ENCODE data around the gene LIN9.
"Not testable (repeated sequence)": the region's sequence is repeated elsewhere in the genome, so short reads cannot be mapped to it uniquely, and the experiment has no call there.

DNA sequence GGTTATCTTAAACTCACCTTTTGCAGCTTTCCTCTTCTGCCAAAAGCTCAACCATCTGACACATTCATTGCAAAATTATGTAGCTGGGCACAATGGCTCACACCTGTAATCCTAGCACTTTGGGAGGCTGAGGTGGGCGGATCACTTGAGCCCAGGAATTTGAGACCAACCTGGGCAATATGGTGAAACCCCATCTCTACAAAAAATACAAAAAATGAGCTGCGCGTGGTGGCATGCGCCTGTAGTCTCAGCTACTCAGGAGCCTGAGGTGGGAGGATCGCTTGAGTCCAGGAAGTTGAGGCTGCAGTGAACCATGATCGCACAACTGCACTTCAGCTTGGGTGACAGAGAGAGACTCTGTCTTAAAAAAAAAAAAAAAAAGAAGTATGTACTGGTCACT lies 106.3 kb downstream of the LIN9 start:
- TF ChIP-seq, protein P1, sequence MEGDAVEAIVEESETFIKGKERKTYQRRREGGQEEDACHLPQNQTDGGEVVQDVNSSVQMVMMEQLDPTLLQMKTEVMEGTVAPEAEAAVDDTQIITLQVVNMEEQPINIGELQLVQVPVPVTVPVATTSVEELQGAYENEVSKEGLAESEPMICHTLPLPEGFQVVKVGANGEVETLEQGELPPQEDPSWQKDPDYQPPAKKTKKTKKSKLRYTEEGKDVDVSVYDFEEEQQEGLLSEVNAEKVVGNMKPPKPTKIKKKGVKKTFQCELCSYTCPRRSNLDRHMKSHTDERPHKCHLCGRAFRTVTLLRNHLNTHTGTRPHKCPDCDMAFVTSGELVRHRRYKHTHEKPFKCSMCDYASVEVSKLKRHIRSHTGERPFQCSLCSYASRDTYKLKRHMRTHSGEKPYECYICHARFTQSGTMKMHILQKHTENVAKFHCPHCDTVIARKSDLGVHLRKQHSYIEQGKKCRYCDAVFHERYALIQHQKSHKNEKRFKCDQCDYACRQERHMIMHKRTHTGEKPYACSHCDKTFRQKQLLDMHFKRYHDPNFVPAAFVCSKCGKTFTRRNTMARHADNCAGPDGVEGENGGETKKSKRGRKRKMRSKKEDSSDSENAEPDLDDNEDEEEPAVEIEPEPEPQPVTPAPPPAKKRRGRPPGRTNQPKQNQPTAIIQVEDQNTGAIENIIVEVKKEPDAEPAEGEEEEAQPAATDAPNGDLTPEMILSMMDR (IDR thresholded peaks at IDR 0.05), result not testable (repeated sequence)
- not testable (repeated sequence) for TF ChIP-seq POLR2A (IDR thresholded peaks at IDR 0.05)

Measured in thyroid gland (tissue), 4 donors.